NCI-H226 (cell line): ENCODE data around the gene CEP83.
"Not testable (repeated sequence)": the region's sequence is repeated elsewhere in the genome, so short reads cannot be mapped to it uniquely, and the experiment has no call there.

Experiments used
- DNase-seq: peaks from one replicate; pipeline ENCODE4 v3.0.0-alpha.2; 2015

Gene CEP83

GRCh38 chr12:94372461-94372860 is 87.2 kb downstream of the CEP83 start:
- DNase-seq = no peak

DNA sequence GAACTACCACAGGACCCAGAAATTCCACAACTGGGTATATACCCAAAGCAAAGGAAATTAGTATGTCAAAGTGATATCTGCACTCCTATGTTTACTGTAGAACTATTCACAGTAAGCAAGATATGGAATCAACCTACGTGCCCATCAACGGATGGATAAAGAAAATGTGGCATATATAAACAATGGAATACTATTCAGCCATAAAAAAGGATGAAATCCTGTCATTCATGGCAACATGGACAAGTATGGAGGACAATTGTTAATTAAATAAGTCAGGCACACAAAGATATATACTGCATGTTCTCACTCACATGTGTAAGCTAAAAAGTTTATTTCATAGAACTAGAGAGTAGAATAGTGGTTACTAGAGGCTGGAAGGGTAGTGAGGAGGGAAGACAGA is 97.0 kb downstream of the CEP83 start:
- no peak for DNase-seq

DNA sequence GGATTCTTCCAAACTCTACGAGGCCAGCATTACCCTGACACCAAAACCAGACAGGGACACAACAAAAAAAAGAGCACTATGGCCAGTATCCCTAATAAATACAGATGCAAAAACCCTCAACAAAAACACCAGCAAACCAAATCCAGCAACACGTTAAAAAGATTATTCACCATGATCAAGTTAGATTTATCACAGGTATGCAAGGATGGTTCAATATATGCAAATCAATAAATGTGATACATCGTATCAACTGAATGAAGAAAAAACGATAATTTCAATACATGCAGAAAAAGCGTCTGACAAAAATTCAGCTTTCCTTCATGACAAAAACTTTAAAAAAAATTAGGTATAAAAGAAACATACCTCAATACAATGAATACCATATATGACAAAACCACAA is 99.9 kb downstream of the CEP83 start:
- no peak for DNase-seq

- DNase-seq = no peak
These were observed 106.5 kb downstream of the CEP83 start for GRCh38 chr12:94353130-94353529.

GRCh38 chr12:94340573-94340972 is 119.1 kb downstream of the CEP83 start:
- DNase-seq = no peak

- DNase-seq = no peak
These were observed 121.5 kb downstream of the CEP83 start for GRCh38 chr12:94338006-94338794.

DNA sequence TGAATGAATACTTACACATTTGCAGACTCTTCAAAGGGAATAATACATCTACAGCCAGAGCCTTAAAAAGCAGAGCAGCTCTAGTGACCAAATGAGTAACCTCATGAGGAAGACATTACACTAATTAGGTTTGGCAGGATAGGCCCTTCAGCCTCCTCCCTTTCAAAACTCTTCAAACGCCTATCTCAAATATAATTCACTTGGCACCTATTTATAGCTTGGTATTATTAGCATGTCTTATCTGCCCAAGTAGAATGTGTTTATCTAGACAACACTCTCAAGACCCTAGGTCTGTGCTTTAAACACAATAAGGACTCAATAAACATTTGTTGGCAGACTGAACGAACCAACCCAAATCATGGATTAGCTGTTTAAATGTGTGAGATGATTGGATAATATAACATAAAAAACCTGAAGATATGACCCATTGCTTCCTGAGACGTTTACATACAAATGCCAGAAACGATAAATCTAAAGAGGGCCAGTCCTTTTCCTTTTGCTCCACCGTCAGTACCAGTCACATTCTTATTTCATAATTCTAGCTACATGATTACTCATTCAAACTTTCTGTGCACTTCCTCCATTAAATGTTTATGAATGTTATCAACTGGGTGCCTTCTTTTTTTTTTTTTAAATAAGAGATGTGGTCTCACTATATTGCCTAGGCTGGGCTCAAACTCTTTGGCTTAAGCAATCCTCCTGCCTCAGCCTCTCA is 123.3 kb downstream of the CEP83 start:
- DNase-seq = peak; percentile 59

DNA sequence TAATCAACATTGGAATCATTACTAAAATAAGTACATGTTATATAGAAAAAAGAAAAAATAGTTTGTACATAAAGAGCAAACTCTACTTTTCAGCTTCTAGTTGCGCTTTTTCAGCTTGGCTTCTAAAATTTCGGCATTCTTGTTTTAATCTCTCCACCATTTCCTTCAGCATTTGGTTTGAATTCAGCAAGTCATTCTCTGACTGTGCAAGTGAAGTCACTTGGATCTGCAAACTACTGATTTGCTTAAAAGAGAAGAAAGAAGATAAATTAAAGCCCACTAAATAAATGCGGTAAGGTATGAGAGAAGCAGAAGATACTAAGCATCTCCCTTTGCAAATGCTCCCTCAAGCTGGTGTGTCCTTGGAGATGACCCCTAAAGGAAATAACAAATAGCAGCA is 126.3 kb downstream of the CEP83 start:
- DNase-seq = no peak

DNA sequence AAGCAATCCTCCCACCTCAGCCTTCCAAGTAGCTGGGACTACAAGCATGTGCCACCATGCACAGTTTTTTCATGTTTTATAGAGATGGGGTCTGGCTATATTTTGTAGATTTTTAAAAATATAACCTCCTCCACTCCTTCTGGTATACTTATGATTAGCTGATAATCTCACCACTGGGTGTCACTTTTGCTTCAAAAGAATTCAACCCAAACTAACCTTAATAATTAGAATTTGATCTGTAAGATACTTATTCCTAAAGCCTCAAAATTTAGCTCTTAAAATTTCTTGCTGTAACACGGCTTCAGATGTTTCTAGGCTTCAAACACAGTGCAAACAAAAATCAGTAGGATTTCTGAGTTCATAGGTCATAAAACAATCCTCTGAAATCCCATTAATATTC is 130.3 kb downstream of the CEP83 start:
- no peak for DNase-seq

DNA sequence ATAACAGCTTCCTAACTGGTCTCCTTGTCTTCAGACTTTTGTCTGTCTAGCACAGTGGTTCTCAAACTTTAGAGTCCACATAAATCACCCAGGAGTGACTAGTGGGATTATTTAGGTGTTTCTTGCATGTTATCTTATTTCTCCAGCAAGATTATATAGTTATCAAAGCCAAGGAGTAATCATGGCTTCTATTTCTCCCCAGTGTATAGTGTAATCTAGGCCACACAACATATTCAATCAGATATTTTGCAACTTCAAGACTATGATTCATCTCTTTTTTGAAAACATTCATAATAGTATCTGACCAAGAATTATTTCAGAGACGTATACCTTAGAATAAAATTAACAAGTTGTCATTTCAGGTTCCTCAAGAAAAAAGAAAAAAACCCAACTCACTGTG is 131.9 kb downstream of the CEP83 start:
- DNase-seq = peak; percentile 28

DNA sequence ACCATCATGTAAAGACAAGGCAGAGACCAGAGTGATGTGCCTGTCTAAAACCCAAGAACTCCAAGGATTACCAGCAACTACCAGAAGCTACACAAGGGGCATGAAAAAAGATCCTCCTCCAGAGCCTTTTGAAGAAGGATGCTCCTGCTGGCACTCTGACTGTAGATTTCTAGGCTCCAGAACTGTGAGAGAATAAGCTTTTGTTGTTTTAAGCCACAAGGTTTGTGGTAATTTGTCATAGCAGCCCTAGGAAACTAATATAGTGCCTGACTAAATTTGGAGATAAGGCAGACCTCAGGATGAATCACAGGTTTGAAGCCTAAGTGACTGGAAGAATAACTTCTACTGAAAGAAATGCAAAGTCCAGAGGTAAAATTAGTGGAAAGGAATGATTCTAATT is 132.9 kb downstream of the CEP83 start:
- DNase-seq = peak; percentile 88

DNA sequence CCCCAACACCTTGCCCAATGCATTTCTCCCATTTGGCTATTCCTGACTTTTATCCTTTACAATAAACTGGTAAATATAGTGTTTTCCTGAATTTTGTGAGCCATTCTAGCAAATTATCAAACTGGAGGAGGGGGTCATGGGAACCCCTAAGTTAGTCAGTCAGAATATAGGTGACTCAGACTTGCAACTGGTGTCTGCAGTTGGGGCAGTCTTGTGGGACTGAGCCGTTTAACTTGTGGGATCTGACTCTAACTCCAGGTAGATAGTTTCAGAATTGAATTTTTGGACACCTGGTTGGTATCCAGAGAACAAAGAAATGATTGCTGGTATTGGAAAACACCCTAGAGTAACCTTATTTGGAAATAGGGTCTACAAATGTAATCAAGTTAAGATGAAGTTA is 133.4 kb downstream of the CEP83 start:
- DNase-seq = no peak

- no peak for DNase-seq
These were observed 137.3 kb downstream of the CEP83 start for GRCh38 chr12:94322346-94322745.

DNA sequence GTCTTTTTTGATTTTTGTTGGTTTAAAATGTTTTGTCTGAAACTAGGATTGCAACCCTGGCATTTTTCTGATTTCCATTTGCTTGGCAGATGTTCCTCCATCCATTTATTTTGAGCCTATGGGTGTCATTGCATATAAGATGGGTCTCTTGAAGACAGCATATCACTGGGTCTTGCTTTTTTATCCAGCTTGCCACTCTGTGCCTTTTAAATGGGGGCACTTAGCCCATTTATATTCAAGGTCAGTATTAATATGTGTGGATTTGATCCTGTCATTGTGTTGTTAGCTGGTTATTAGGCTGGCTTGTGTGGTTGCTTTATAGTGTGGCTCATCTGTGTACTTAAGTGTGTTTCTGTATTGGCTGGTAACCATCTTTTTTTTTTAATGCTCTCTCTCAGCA is 139.6 kb downstream of the CEP83 start:
- DNase-seq = no peak

- no peak for DNase-seq
These were observed 141.5 kb downstream of the CEP83 start for GRCh38 chr12:94318181-94318580.

DNA sequence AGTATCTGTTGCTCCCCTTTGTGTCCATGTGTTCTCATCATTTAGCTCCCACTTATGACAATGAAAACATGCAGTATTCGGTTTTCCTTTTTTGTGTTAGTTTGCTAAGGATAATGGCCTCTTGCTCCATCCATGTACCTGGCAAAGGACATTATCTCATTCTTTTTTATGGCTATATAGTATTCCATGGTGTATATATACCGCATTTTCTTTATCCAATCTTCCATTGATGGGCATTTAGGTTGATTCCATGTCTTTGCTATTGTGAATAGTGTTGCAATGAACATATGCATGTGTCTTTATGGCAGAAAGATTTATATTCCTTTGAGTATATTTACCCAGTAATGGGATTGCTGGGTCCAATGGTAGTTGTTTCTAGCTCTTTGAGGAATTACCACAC is 143.1 kb downstream of the CEP83 start:
- DNase-seq = not testable (repeated sequence)

GRCh38 chr12:94312378-94312777 is 147.3 kb downstream of the CEP83 start:
- no peak for DNase-seq

DNA sequence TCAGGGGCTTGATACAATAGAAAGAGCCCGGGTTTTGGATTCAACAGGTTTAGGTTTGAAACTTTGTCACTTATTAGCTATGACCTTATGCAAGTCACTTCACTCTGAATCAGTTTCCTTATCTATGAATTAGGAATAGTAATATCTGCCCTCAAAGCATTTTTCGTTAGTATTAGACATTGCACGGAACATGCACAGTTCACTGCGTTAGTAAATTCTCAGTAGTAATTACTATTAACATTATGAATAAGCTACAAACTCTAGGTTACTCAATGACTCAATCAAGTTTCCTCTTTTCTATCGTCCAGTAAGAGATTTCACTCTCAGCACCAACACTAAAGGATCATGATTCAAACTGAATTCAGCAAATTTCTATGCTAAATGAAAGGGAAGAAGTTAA is 150.3 kb downstream of the CEP83 start:
- DNase-seq = no peak

GRCh38 chr12:94308612-94309011 is 151.1 kb downstream of the CEP83 start:
- DNase-seq = no peak

DNA sequence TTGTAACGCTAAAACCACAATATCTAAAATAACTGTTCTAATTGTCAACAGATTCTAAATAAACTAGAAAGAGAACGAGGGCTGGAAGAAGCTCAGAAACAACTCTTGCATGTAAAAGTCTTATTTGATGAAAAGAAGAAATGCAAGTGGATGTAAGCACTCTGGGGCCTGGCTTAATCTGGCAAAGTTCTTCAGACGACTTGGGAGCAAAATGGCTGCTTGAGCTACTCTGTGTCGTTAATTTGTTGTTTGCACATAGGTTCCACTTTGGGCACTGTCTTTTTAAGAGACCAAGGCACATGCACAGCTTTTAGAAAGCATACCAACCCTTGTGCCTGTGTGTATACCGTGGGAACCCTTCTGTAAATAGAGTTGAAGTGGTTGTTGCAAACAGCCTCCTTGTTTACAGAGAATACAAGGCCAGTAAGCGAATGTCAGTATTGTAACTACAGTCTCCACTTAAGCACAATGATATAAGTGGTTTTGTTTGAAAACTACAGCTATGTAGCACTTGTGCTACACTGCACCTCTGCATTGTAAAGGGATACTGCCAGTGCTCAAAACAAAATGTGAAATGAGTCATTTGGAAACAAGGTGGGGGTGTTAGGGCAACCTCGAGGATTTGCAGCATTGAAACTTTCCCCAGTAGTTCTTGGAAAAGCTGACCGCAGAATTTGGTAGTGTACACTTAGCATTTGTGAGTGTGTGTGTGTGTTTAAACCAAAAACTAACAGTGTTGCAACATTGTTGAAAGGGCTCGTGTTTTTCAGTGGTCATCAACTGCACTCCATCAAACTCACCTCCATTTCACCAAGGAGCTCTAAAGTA is 154.3 kb downstream of the CEP83 start:
- no peak for DNase-seq

DNA sequence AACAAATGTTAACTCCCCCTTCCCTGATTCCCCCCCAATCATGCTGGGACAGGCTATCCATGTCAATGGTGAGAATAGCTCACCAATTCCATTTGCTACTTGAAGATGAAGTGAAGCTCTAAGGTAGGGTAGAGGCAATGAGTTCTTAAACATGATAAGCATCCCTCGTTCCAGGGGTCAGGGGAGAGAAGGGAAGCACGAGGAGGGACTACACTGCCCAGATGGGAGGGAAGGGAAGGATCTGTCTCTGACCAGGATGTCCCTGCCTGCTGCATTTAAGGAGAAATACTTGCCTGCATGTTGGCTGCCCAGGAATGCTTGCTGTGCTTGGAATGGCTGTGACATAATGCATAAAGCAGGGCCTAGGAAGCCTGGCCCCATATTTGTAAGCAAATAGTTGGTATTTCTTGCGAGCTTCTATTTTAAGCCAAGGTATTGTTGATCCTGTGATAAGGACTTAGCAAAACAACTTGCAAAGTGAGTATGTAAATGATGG is 155.1 kb downstream of the CEP83 start:
- DNase-seq = no peak

DNA sequence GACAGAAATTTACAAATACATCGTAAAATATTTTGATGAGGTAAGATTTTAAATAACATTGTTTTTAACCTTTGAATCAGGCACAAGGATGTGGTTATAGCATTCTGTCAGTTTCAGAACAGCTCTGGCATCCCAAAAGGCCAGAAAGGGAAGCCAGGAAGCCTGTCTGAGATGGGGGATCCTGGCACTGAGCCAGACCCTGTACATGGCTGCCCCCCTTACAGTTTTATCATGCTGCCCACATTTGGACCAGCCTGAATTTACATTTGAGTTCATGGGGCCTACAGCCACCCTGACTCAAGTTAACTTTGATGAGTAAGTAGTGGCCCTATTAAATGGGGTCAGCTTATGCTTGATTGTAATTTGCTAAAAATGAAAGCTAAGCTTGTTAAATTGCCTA is 155.7 kb downstream of the CEP83 start:
- no peak for DNase-seq

DNA sequence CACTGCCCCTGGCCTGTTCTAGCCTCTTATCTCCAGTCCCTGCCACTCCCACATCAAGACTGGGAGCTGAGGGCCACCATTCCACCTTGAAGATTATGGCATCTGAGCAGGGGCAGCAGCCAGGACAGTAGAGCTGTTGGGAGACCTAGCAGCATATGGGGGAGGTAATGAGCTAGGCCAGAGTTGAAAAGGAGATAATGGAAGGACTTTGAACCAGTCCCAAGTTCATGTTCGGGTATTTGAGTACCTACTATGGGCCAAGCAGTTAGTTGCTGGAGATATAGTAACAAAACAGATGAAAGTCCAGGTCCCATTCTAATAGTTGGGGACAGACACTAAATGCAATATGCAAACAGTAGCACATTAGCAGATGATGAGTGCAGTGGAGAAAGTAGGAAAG is 159.8 kb downstream of the CEP83 start:
- DNase-seq = no peak
